Measurements from ENCODE around the gene SCAMP2.

DNA sequence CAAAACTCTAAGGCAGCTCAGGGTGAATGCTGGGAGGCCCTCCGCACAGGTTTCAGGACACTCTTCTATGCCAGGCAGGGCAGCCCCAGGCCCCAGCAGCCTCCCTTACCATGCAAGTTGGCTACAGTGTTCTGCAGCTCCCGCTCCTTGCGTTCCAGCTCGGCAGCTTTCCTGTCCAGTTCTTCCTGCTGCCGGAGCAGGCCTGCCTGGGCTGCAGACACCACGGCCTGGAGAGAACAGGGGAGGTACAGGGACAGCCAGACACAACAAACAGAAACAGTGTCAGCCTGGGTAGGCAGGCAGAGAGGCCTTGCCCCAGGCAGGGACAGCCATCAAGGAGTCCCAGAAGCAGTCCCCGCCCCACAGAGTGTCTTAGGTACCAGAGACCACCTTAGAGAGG, 21.2 kb downstream of the SCAMP2 start:
- no peak for TF ChIP-seq POLR2A (IDR thresholded peaks at IDR 0.05)
- TF ChIP-seq, protein P1, sequence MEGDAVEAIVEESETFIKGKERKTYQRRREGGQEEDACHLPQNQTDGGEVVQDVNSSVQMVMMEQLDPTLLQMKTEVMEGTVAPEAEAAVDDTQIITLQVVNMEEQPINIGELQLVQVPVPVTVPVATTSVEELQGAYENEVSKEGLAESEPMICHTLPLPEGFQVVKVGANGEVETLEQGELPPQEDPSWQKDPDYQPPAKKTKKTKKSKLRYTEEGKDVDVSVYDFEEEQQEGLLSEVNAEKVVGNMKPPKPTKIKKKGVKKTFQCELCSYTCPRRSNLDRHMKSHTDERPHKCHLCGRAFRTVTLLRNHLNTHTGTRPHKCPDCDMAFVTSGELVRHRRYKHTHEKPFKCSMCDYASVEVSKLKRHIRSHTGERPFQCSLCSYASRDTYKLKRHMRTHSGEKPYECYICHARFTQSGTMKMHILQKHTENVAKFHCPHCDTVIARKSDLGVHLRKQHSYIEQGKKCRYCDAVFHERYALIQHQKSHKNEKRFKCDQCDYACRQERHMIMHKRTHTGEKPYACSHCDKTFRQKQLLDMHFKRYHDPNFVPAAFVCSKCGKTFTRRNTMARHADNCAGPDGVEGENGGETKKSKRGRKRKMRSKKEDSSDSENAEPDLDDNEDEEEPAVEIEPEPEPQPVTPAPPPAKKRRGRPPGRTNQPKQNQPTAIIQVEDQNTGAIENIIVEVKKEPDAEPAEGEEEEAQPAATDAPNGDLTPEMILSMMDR (IDR thresholded peaks at IDR 0.05) = no peak
